OCI-LY3 (cell line): Measurements from ENCODE around the gene SLC35G2.

ENCODE experiments used
- CTCF ChIP-seq: fragments of 200-600, 300-600 bp; sonication (generic); IDR thresholded peaks from 2 replicates; pipeline ENCODE4 v1.5.1; 2014; ENCODE audit warnings: antibody characterized with exemption, low read length, low read depth
- EZH2phosphoT487 ChIP-seq: fragments of 200-600 bp; shearing (Covaris generic); IDR thresholded peaks from 2 replicates; pipeline ENCODE4 v1.6.1; 2018; ENCODE audit warnings: antibody characterized with exemption, mixed run types, low read depth

GRCh38 chr3:136842294-136842693 lies 23.4 kb downstream of the SLC35G2 start:
- no peak for TF ChIP-seq CTCF
- no peak for TF ChIP-seq EZH2phosphoT487
